Midbrain (tissue), 1 donor: ENCODE measurements around the gene AIF1L.

Source experiments
- DNase-seq: peaks from one replicate; lab custom pipeline; 2025; lab: John Stamatoyannopoulos, UW

Gene AIF1L

DNA sequence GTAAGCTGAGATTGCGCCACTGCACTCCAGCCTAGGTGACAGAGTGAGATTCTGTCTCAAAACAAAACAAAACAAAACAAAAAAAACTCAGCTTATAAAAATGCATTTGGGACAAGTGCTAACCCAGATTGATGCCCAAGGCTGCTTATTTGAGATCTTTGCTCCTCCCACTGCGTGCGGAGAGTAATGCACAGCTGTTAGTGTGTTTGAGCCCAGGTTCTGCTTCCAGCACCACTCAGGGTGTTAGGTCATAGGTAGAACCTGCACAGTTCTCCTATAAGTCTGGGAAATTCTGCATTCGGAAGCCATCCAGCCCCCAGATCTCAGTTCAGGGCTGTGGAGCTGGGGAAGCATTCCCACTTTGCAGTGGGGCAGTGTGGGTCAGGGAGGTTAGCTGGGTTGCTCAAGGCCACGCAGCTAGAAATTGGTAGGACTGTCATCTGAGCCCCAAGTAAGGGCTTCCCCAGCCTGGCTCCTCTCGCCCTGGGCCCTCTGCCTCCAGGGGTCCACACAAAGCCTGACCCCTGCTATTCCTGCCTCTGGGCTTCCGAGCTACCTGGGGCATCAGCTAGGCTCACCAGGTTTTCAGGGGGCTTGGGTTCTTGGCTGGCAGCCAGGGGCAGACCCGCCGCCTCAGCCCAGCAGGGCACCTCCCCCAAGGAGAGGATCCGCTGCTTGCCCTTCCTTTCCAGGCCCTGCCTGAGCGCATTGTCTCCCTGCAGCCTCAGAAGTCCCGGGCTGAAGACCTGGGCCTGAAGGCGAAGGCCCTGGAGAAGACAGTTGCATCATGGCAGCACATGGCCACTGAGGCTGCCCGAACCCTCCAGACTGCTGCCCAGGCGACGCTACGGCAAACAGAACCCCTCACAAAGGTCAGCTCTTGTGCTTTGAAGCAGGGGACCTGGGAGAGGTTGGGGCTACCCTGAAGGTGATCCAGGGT is 17.6 kb upstream of the AIF1L start:
- DNase-seq = no peak

DNA sequence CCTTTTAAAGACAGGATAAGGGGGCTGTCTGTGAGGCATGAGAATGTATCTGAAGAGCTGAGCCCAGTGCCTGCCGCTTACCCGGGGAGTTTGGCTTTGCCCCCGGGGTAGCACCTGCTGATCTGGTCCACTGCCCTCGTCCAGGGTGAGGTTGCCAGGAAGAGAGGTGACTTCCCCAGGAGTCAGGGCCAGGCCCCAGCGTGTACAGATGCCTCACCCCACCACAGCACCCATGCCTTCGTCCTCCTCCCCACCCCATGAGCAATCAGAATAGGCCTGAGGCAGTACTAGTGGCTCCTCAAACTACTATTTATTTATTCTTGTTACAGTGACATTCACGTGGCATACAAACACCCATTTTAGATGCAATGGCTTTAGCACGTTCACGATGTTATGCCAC is 15.7 kb upstream of the AIF1L start:
- DNase-seq = no peak

- no peak for DNase-seq
These were observed 14.5 kb upstream of the AIF1L start for GRCh38 chr9:131081868-131082267.

- no peak for DNase-seq
These were observed 13.4 kb upstream of the AIF1L start for GRCh38 chr9:131082774-131083512.

DNA sequence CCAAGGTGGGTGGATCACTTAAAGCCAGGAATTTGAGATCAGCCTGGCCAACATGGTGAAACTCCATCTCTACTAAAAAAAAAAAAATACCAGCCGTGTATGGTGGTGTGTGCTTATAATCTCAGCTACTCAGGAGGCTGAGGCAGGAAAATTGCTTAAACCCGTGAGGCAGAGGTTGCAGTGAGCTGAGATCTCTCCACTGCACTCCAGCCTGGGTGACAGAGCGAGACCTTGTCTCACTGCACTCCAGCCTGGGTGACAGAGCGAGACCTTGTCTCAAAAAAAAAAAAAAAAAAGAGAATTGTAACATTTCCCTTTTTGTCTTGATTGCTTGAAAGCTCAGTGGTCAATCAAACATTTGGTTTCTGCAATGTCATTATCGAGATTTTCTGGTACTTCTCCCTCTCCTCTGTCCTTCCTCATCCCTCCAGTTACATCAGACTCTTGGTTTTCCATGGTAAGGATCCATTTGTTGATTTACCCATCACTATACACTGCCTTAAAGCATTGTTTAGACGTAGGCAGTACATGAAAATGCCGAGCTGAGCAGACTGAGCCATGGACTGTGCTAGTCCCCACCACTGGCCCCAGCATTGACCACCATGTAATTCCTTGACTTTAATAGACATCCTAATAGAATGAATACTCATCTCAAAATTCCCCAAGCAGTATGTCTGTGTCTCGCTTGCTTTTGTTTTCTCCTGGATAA is 11.5 kb upstream of the AIF1L start:
- no peak for DNase-seq

DNA sequence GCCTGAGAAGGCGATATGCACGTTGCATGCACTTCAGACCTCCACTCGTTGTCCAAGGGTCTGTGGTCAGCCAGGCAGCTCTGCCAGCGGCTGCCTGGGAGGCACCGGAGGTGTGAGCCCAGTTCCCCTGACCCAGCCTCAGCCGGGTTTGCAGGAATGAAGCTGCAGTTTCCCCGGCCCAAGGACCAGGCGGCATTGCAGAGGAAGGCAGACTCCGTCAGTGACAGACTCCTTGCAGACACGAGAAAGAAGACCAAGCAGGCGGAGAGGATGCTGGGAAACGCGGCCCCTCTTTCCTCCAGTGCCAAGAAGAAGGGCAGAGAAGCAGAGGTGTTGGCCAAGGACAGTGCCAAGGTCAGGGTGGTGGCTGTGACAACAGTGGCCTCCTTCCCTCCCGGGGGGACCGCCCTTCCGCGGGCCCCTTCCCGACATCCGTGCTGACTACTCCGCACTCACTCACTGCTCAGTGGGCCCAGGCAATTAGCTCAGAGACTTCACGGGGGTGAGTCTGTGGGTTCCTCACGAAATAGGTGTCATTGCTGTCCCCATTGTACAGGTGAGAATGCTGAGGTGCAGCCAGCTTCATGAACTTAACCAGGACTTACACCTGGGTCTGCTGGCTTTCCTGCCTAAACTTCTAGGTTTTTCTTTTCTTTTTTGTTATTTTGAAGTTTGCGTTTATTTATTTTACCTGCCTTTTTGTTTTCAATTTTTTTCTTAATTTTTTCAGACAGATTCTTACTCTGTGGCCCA is 10.8 kb upstream of the AIF1L start:
- no peak for DNase-seq

- DNase-seq = no peak
These were observed 8.9 kb upstream of the AIF1L start for GRCh38 chr9:131087354-131087893.

DNA sequence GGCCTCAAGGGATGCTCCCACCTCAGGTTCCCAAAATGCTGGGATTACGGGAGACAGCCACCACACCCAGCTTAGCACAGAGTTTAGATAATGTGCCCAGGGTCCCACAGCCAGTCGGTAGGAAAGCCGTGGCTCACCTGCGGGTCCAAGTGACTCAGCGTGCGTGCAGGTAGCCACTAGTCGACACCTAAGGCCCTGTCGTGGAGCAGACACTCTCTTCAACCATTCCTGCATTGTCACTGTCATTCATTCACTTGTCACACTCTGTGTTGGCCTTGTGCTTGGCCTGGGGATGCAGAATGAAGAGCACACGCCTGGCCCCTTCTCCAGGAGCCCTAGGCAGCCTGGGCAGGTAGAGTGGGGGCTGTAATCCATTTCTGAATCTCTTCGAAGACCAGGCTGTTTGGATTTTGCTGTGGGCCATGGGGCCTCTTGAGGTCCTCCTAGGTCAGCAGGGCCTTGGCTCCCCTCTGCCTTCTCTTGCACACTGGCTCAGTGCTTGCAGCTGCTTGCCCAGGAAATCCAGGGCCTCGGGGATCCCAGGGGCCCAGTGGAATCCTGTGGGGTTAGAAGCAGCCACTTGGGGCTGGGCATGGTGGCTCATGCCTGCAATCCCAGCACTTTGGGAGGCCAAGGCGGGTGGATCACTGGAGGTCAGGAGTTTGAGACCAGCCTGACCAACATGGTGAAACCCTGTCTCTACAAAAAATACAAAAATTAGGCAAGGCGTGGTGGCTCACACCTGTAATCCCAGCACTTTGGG is 6.1 kb upstream of the AIF1L start:
- DNase-seq = no peak

GRCh38 chr9:131091352-131091992 is 4.9 kb upstream of the AIF1L start:
- no peak for DNase-seq

DNA sequence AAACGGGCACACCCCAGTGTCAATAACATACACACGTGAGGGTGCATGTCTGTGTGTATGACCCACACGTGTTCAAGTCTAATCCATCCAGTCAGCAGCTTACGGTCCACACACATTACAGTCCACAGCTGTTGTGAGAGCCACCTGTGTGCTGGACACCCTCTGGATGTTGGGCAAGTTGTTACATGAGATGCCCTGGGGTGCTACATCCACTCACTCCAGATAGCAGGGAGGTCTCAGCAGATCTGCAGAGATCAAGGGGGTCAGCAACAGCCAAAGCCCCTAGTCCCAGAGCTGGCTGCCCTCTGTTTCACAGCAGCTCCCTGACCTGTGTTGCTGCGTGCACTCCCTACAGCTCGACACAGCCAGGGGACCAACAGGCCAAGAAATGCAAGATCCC is 4.3 kb upstream of the AIF1L start:
- no peak for DNase-seq

DNA sequence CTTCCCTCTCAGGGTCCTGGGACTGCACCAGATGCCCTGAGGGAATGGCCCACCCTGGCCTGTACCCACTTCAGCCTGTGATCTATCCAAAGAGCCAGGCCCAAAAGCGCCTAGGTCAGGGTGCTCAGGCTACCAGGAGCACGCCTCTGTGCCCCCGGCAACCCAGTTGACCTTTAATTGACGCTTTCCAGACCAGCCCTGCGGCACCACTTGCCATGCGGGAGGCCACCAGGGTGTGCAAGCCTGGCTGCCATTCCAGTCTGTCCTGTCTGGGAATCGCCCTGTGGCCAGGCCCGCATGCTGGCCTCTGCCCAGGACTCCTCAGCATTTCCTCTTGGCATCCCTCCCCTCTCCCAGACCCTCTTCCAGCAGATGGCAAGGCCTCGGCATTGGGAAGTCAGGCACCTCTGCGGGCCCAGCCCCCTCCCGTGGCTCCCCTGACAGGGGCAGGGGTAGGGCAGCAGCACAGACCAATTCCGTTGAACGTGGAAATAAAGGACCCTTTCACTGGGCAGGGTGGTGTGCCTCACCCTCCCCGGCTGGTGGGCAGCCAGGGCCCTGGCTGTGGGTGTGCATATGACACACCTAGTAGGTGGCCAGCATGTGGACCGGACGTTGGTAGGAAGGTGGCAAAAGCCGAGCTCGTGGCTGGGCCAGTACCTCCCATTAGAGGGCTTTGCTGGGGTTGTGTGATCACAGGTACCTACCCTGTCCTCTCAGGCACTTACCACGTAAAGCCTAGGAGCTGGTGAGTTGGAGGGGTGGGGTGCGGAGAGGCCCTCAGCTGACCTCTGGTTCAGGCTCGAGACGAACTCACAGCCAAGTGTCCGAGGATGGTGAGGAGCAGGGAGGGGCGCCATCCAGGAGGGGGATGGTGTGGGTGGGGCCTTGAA is 3.5 kb upstream of the AIF1L start:
- DNase-seq = no peak

- DNase-seq = no peak
These were observed 2.3 kb upstream of the AIF1L start for GRCh38 chr9:131094015-131094414.

DNA sequence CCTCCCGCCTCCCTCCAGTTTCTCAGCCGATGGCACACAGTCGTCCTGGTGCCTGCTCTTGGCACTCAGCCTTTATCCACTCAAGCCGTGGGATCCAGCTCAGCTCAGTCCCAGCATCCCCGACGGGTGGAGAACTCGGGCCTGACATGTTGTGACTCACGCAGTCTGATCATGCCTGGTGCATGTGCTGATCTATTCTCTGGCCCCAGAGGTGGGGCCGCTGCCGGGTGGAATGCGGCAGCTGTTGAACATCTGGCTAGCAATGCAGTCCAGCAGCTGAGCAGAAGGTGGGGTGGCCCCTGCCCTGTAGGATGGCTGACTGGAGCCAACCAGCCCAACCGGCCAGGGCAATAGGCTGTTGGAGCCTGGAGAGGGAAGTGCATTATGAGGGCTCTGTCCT is 1.7 kb upstream of the AIF1L start:
- no peak for DNase-seq

DNA sequence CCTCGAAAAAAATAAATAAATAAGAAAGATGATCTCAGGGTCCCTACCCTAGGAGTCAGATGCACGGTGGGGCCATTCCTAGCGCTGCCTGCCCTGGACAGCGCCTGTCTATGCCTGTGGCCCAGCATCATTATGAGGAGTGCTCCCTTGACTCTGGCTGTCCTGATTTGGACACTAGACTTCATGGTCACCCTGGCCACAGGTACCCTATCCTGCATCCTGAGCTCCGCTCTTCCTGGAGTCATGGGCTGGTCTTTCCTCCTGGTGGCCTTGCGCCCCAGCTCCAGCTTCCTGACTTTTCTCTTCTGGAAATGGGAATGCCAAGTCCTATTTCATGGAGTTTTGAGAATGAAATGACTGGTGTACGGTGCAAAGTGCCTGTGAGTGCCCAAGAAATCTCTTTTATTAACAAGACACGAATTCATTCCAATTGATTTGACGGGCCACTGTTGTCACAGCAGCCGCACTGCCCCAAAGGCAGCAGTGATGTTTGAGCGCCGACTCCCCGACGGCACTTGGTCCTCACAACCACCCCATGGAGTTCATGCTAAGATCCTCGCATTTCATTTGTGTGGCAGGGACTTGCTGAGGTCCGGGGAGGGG is 564 bp upstream of the AIF1L start:
- DNase-seq = no peak

GRCh38 chr9:131097126-131097947 is 1.0 kb downstream of the AIF1L start:
- DNase-seq = peak; percentile 27

GRCh38 chr9:131097948-131098278 is 1.6 kb downstream of the AIF1L start:
- DNase-seq = no peak

DNA sequence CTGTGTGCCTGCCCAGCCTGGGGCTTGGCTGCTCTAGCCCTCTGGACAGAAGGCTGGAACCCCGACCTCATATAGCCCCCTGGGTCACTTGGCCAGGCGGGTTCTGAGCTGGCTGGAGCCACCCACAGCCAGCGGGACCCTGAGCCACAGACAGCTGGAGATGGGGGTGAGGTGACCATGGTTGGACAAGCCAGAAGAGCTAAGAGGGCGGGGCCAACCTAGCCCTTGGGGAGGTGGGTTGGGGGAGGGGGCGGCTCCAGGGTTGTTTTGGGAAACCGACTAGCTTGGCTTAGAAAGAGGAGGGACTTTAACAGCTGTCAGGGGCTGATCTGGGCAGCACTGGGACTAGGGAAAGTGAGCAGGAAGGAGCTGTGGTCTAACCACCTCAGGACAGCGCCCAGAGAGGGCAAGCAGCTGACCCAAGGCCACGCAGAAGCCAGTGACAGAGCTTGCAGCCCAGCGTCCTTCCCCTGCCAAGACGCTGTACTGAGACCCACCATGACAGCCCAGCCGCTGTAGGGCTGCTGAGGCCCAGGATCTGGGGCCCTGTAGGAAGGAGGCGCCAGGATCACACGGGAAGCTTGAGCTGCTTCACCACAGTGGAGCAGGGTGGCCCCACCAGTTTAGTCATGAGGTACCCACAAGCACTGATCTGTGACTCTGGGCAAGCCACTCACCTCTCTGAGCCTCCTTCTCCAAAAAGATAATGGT is 2.2 kb downstream of the AIF1L start:
- no peak for DNase-seq
